VCaP (cell line): ENCODE data around the gene MYO18B.

Source experiments
- H3K27ac ChIP-seq: fragments of 450-650 bp; 2 replicates; pipeline ENCODE4 v1.5.1; 2017
- CTCF ChIP-seq: fragments of 450-650 bp; conservative IDR thresholded peaks from 2 replicates; pipeline ENCODE4 v1.5.1; 2017; ENCODE audit warnings: mild to moderate bottlenecking, moderate library complexity

Gene MYO18B

GRCh38 chr22:25892678-25893077 lies 150.7 kb downstream of the MYO18B start:
- TF ChIP-seq CTCF: no peak
- no peak overlapping the region for H3K27ac ChIP-seq

- no peak overlapping the region for H3K27ac ChIP-seq
- no peak for TF ChIP-seq CTCF
These were observed 153.7 kb downstream of the MYO18B start for GRCh38 chr22:25895678-25896077.

GRCh38 chr22:25896098-25896497 lies 154.1 kb downstream of the MYO18B start:
- peak; percentile 57 for TF ChIP-seq CTCF
- H3K27ac ChIP-seq: no peak overlapping the region

GRCh38 chr22:25896592-25896991 lies 154.6 kb downstream of the MYO18B start:
- no peak overlapping the region for H3K27ac ChIP-seq

GRCh38 chr22:25898707-25899365 lies 156.8 kb downstream of the MYO18B start:
- TF ChIP-seq CTCF: no peak
- no peak overlapping the region for H3K27ac ChIP-seq

More at GRCh38 chr22:25896592-25896991, 154.6 kb downstream of the MYO18B start:
- no peak for TF ChIP-seq CTCF

GRCh38 chr22:25899566-25899965 lies 157.6 kb downstream of the MYO18B start:
- TF ChIP-seq CTCF: no peak
- no peak overlapping the region for H3K27ac ChIP-seq

- no peak for TF ChIP-seq CTCF
- no peak overlapping the region for H3K27ac ChIP-seq
These were observed 158.4 kb downstream of the MYO18B start for GRCh38 chr22:25900390-25900789.
